ENCODE results near the gene SMIM3. TPM values are rescaled to one million over a fixed set of nuclear protein-coding genes. Genes with fewer than 3 reads are reported as not detected.
A peak's percentile ranks its signal among the peaks of the same experiment; 100 is the strongest.

The SMIM3 gene
- total and polyA plus RNA-seq, 12 donors: 7.1 to 41.5 (median 14.0) TPM

DNA sequence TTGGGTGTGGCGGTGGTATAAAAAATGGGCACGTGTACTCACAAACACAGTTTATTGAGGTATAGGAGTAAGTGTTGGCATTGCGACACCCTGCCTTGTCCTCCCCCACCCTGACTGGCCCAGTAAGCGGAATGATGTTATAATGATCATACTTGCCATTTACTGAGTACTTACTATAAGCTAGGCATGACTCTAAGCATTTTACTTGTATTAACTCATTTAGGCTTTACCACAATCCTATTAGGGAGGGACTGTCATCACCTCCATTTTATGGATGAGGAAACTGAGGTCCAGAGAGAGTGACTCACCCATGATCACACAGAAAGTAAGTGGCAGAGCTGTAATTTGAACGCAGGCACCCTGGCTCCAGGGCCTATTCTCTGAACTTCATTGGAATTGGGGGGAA lies 2.3 kb downstream of the SMIM3 start:
- Histone ChIP-seq H3K36me3 (no peaks in the 10 kb centered on the region), H3K4me1 (peaks cover 11 to 78% (median 61%) of the 10 kb centered on the region in 9 donors), H3K27me3 (no peaks in the 10 kb centered on the region), H3K4me3 (peak overlapping the region in 9 of 10 donors; percentile 61 to 92 (median 76)), H3K27ac (peak overlapping the region; percentile 79 to 96 (median 92)), H3K9me3 (peaks cover 0 to under 1% (median 0%) of the 10 kb centered on the region in 11 donors)
- ATAC-seq (no peak), DNase-seq (no peak)
- TF ChIP-seq, protein P1, sequence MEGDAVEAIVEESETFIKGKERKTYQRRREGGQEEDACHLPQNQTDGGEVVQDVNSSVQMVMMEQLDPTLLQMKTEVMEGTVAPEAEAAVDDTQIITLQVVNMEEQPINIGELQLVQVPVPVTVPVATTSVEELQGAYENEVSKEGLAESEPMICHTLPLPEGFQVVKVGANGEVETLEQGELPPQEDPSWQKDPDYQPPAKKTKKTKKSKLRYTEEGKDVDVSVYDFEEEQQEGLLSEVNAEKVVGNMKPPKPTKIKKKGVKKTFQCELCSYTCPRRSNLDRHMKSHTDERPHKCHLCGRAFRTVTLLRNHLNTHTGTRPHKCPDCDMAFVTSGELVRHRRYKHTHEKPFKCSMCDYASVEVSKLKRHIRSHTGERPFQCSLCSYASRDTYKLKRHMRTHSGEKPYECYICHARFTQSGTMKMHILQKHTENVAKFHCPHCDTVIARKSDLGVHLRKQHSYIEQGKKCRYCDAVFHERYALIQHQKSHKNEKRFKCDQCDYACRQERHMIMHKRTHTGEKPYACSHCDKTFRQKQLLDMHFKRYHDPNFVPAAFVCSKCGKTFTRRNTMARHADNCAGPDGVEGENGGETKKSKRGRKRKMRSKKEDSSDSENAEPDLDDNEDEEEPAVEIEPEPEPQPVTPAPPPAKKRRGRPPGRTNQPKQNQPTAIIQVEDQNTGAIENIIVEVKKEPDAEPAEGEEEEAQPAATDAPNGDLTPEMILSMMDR (IDR thresholded peaks at IDR 0.05): no peak
- WGBS, 2 donors: 74 to 82% methylated on average over 5 of the region's 5 CpGs
- intact Hi-C loops (cut with DNase I): no loop called here

DNA sequence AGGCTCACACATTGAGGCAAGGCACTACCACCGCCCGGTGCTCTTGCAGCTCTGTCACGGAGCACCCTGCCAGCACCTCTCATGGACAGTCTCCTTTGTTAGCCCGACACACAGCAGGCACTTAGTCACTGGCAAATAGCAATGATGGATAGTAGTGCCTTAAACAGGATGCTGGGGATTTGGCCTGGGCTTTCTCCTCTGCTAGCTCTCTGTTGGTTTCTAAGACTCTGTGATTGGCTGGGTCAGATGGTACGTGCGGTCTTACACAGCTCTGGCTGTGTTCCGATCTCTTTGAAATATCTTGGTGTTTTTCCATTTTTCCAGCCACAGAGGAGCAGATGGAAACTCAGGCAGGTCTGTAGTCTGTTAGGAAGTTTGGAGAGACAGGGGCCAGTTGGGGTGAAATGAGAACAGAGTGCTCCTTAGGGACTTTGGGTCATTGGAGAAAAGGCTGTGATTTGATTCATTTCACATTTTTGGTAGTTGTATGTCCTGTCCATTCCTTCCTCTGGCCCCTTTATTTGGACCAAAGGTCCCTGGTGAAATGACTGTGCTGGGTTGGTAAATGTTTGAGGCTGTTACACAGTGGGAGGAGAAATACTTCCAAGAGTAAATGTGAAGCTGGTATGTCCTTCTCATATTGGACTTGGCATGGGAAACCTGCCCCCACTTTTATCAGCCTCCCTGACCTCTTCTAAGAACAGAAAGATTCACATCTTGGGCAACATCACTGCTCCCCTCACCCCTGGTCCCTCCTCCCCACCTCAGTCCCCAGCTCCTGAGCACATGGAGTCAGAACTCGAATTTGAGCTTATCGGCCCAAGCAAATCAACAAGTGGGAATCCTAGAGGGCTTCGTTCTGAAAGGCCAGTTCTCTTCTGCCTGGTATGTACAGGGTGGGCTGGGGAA lies 3.4 kb downstream of the SMIM3 start:
- TF ChIP-seq, protein P1 (IDR thresholded peaks at IDR 0.05): no peak
- ATAC-seq (peak; percentile 37 to 66 (median 51)), DNase-seq (peak; percentile 52 to 67)
- Histone ChIP-seq H3K4me1 (peaks cover 11 to 87% (median 70%) of the 10 kb centered on the region in 9 donors), H3K36me3 (no peaks in the 10 kb centered on the region), H3K4me3 (peak overlapping the region in 8 of 10 donors; percentile 1 to 92 (median 76)), H3K27ac (peak overlapping the region; percentile 79 to 96 (median 92)), H3K9me3 (peaks cover 0 to 3% (median 0%) of the 10 kb centered on the region in 11 donors), H3K27me3 (no peaks in the 10 kb centered on the region)
- intact Hi-C loops (cut with DNase I): no loop called here
- 55 to 59% methylated on average over 10 of the region's 10 CpGs for WGBS, 2 donors

DNA sequence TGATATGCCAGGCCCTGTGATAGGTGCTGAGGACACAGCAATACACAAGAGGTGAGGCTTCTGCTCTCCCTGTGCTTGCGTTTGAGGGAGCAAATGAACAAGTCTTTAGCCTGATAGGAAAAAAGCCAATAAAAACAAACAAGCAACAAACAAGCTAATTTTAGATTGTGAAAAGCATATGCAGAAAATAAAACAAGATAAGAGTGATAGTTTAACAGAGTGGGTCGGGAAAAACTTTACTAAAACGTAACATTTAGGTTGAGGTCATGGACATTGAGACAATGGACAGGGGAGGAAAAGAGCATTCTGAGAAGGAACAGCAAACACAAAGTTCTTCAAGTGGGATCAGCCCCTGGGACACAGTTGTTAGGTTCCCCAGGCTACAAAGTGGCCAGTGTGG lies 4.3 kb downstream of the SMIM3 start:
- peak overlapping the region; percentile 59 to 96 (median 91) for H3K27ac ChIP-seq
- intact Hi-C loops (cut with DNase I): no loop called here
- peak overlapping the region in 7 of 10 donors; percentile 1 to 92 (median 6) for H3K4me3 ChIP-seq
- 17 to 20% methylated on average over 3 of the region's 3 CpGs for WGBS, 2 donors
- DNase-seq (no peak), ATAC-seq (no peak)
- H3K36me3 ChIP-seq: no peaks in the 10 kb centered on the region
- no peaks in the 10 kb centered on the region for H3K27me3 ChIP-seq
- TF ChIP-seq, protein P1 (IDR thresholded peaks at IDR 0.05): no peak
- H3K9me3 ChIP-seq: peaks cover 0 to 3% (median 0%) of the 10 kb centered on the region in 11 donors
- peaks cover 9 to 87% (median 73%) of the 10 kb centered on the region in 9 donors for H3K4me1 ChIP-seq

DNA sequence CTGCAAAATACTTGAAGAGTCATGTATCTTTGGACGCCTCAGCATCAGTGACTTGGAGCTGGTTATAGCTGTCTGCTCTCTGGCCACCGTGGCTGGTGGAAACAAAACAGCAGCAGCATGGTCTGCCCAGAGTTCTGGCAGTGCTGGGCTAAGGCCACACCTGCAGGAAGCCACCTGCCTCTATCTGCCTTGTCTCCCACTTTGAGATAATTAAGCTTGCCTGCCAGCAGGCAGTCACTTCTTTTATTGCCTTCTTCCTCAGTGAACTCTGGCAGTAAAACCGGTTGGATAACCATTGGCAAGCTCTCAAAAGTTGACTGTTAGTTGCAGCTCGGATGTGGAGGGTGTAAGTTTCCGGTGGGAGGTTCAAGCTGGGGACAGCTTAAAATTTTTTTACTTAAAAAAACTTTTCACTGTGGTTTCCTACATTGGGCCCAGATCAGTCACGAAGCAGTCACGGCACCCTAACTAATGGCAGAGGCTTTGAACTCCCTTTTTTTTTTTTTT lies 4.9 kb downstream of the SMIM3 start:
- intact Hi-C loops (cut with DNase I): no loop called here
- H3K27me3 ChIP-seq: no peaks in the 10 kb centered on the region
- ATAC-seq (peak; percentile 36 to 65 (median 44)), DNase-seq (peak in 1 of 2 donors; percentile 87)
- TF ChIP-seq, protein P1 (IDR thresholded peaks at IDR 0.05): no peak
- H3K36me3 ChIP-seq: no peaks in the 10 kb centered on the region
- H3K4me1 ChIP-seq: peaks cover 9 to 88% (median 77%) of the 10 kb centered on the region in 9 donors
- H3K4me3 ChIP-seq: peak overlapping the region in 9 of 10 donors; percentile 1 to 92 (median 11)
- H3K27ac ChIP-seq: peak overlapping the region; percentile 59 to 96 (median 91)
- peaks cover 0 to 3% (median 0%) of the 10 kb centered on the region in 11 donors for H3K9me3 ChIP-seq
- WGBS, 2 donors: 6 to 11% methylated on average over 7 of the region's 7 CpGs

All from heart right ventricle (tissue), 16 donors.